ENCODE data around the gene AMH. TPM values are rescaled to one million over a fixed set of nuclear protein-coding genes. Genes with fewer than 3 reads are reported as not detected.

The AMH gene
- total and polyA plus RNA-seq, 2 of the 4 experiments (the other 2 are of a cell fraction): 0.86 TPM; not detected in 1

GRCh38 chr19:2240881-2241760 is 8.0 kb upstream of the AMH start:
- H3K4ac ChIP-seq (ENCODE audit: low read depth, low read length): no peak overlapping the region
- peaks cover 13% of the 10 kb centered on the region for H3K9me1 ChIP-seq (ENCODE audit: insufficient read depth, low read length)
- dilution Hi-C loops (cut with HindIII; ENCODE audit: low sequenced_read_pairs, unreplicated experiment): no loop called here
- no TSS peak for BruUV-seq (replicated peaks)
- intact Hi-C loops (cut with micrococcal nuclease): no loop called here
- H4K91ac ChIP-seq (ENCODE audit: insufficient read depth, low read depth, low read length): no peak overlapping the region
- no peak overlapping the region for H3K27ac ChIP-seq (ENCODE audit: insufficient read depth, low read length)
- ATAC-seq (ENCODE audit: low read depth) (no peak), DNase-seq (no peak)
- peaks cover 4 to 63% of the 10 kb centered on the region in 2 experiments; a peak in 2 of 4 replicates for H3K79me1 ChIP-seq (ENCODE audit: low read depth in 1 of 2, low read length in 2 of 2)
- H3K18ac ChIP-seq (ENCODE audit: low read depth, low read length): no peak overlapping the region
- no peak overlapping the region for H2BK120ac ChIP-seq (ENCODE audit: low read depth, low read length)
- POLR2A ChIA-PET (ENCODE audit: unreplicated experiment): no interaction called here
- H3K9me3 ChIP-seq (ENCODE audit: control insufficient read depth, insufficient read depth, low read length): no peaks in the 10 kb centered on the region
- 0 out of 2 replicates have a peak overlapping the region, but pooled peaks have one; percentile 23 for H2AK5ac ChIP-seq (ENCODE audit: low read depth, low read length)
- no peak overlapping the region for H3K14ac ChIP-seq (replicated peaks; ENCODE audit: low read depth, low read length)
- peaks cover 37% of the 10 kb centered on the region for H3K36me3 ChIP-seq (ENCODE audit: control insufficient read depth, insufficient read depth, low read length)
- H2BK20ac ChIP-seq (ENCODE audit: low read depth, low read length): no peak overlapping the region
- no peak overlapping the region for H3K4me3 ChIP-seq (ENCODE audit: insufficient read depth, low read depth, low read length)
- no peak overlapping the region for H3K56ac ChIP-seq (ENCODE audit: extremely low read depth, insufficient read depth, low read length)
- no peak overlapping the region for H3K9ac ChIP-seq (ENCODE audit: low read depth, low read length)
- peaks cover 19% of the 10 kb centered on the region for H3K4me1 ChIP-seq (ENCODE audit: control insufficient read depth, insufficient read depth, low read length)
- peak overlapping the region; percentile 86; the same call in 1 of the 2 replicates for H3K23ac ChIP-seq (ENCODE audit: low read depth, low read length)
- H2BK5ac ChIP-seq (ENCODE audit: low read depth, low read length, poor library complexity, severe bottlenecking): no peak overlapping the region
- peak overlapping the region; percentile 92 for H2AK9ac ChIP-seq (replicated peaks; ENCODE audit: low read depth, low read length, poor library complexity)
- H3K4me2 ChIP-seq (ENCODE audit: low read depth, low read length): no peak overlapping the region; the same call in 1 of the 2 replicates
- H4K8ac ChIP-seq (ENCODE audit: low read depth in 2 of 2, low read length in 2 of 2): no peak overlapping the region
- H4K20me1 ChIP-seq (ENCODE audit: insufficient read depth, low read length): peaks cover 80% of the 10 kb centered on the region
- WGBS, 2 experiments (ENCODE audit: extremely low coverage in 2 of 2, insufficient read length in 1 of 2): 90% methylated on average over 20 of the region's 41 CpGs; no CpG with 5 or more reads in 1 of the 2 experiments
- no peak overlapping the region for H4K5ac ChIP-seq (ENCODE audit: low read depth, low read length)
- no peak overlapping the region for H2BK15ac ChIP-seq (ENCODE audit: low read depth, low read length)
- H3K27me3 ChIP-seq (ENCODE audit: control insufficient read depth, insufficient read depth, low read length): no peaks in the 10 kb centered on the region
- CTCF ChIA-PET: no interaction called here
- no peak overlapping the region for H2AFZ ChIP-seq (replicated peaks; ENCODE audit: low read length, poor library complexity)
- in situ Hi-C loops (cut with MboI; ENCODE audit: low sequenced_read_pairs): no loop called here
- no peak for TF ChIP-seq CEBPB (IDR thresholded peaks at IDR 0.05; ENCODE audit: low read depth, low read length)
- TF ChIP-seq MAZ (IDR thresholded peaks at IDR 0.05; ENCODE audit: borderline replicate concordance, low read depth, low read length): no peak
- TF ChIP-seq SMC3 (IDR thresholded peaks at IDR 0.05; ENCODE audit: low read depth, low read length): no peak
- TF ChIP-seq NFE2L2 (IDR thresholded peaks at IDR 0.05; ENCODE audit: low read depth, low read length): no peak
- no peak for TF ChIP-seq BHLHE40 (IDR thresholded peaks at IDR 0.05; ENCODE audit: low read depth, low read length)
- no peak for TF ChIP-seq POLR2A (IDR thresholded peaks at IDR 0.05; ENCODE audit: low read depth, low read length)
- TF ChIP-seq RCOR1 (IDR thresholded peaks at IDR 0.05; ENCODE audit: insufficient replicate concordance, low read length): no peak
- TF ChIP-seq, protein P1, sequence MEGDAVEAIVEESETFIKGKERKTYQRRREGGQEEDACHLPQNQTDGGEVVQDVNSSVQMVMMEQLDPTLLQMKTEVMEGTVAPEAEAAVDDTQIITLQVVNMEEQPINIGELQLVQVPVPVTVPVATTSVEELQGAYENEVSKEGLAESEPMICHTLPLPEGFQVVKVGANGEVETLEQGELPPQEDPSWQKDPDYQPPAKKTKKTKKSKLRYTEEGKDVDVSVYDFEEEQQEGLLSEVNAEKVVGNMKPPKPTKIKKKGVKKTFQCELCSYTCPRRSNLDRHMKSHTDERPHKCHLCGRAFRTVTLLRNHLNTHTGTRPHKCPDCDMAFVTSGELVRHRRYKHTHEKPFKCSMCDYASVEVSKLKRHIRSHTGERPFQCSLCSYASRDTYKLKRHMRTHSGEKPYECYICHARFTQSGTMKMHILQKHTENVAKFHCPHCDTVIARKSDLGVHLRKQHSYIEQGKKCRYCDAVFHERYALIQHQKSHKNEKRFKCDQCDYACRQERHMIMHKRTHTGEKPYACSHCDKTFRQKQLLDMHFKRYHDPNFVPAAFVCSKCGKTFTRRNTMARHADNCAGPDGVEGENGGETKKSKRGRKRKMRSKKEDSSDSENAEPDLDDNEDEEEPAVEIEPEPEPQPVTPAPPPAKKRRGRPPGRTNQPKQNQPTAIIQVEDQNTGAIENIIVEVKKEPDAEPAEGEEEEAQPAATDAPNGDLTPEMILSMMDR (conservative IDR thresholded peaks at IDR 0.05; ENCODE audit: low read depth, low read length): no peak
- no peak for TF ChIP-seq MAFK (IDR thresholded peaks at IDR 0.05; ENCODE audit: low read depth, low read length)
- TF ChIP-seq RFX5 (IDR thresholded peaks at IDR 0.05; ENCODE audit: low read depth, low read length): no peak
- TF ChIP-seq CHD1 (IDR thresholded peaks at IDR 0.05; ENCODE audit: low read depth, low read length): no peak
- TF ChIP-seq, protein P2, sequence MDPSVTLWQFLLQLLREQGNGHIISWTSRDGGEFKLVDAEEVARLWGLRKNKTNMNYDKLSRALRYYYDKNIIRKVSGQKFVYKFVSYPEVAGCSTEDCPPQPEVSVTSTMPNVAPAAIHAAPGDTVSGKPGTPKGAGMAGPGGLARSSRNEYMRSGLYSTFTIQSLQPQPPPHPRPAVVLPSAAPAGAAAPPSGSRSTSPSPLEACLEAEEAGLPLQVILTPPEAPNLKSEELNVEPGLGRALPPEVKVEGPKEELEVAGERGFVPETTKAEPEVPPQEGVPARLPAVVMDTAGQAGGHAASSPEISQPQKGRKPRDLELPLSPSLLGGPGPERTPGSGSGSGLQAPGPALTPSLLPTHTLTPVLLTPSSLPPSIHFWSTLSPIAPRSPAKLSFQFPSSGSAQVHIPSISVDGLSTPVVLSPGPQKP (IDR thresholded peaks at IDR 0.05; ENCODE audit: borderline replicate concordance, low read depth, low read length): no peak
- TF ChIP-seq FOS (IDR thresholded peaks at IDR 0.05; ENCODE audit: low read depth, low read length): no peak
- no peak for TF ChIP-seq RAD21 (IDR thresholded peaks at IDR 0.05; ENCODE audit: low read length)
- TF ChIP-seq MXI1 (IDR thresholded peaks at IDR 0.05; ENCODE audit: borderline replicate concordance, low read depth, low read length): no peak

Data from IMR-90 (cell line).